Right lobe of liver (tissue), 6 donors: Measurements from ENCODE around the gene FGGY. TPM values are rescaled to one million over a fixed set of nuclear protein-coding genes. Genes with fewer than 3 reads are reported as not detected.
A peak's percentile ranks its signal among the peaks of the same experiment; 100 is the strongest.

Experiments used
- ATAC-seq, 4 donors: fragments of 200-7000 bp; cut with Tn5 transposase; one replicate each; pipeline ENCODE4 v1.9.1; 2020; ENCODE audit warnings: mild to moderate bottlenecking in 4 of 4, moderate library complexity in 4 of 4
- DNase-seq, 3 donors: peaks; one replicate each; pipeline ENCODE4 v3.0.0-alpha.2; 2020
- H3K27ac ChIP-seq, 3 donors: fragments of 200-600 bp; one replicate each; pipeline ENCODE4 v1.8.0; 2022
- H3K27me3 ChIP-seq, 2 donors: fragments of 200-600 bp; one replicate each; pipeline ENCODE4 v1.8.0; 2022
- H3K36me3 ChIP-seq, 4 donors: fragments of 200-600 bp; sonication (generic) in 1 of 4; one replicate each; pipeline versions ENCODE4 v1.5.1 to v1.8.0; 2017 to 2022; ENCODE audit warnings: control low read depth in 1 of 4
- H3K4me1 ChIP-seq, 4 donors: fragments of 200-600 bp; sonication (generic) in 1 of 4; one replicate each; pipeline versions ENCODE4 v1.5.1 to v1.8.0; 2017 to 2022; ENCODE audit warnings: control low read depth in 1 of 4
- H3K4me3 ChIP-seq, 3 donors: fragments of 200-600 bp; one replicate each; pipeline ENCODE4 v1.8.0; 2022
- H3K9me3 ChIP-seq, 4 donors: fragments of 200-600 bp; sonication (generic) in 1 of 4; one replicate each; pipeline versions ENCODE4 v1.5.1 to v1.8.0; 2017 to 2022; ENCODE audit warnings: control low read depth in 1 of 4
- POLR2A ChIP-seq: fragments of 450-650 bp; IDR thresholded peaks from one replicate; pipeline ENCODE4 v1.6.1; 2017; ENCODE audit warnings: antibody characterized with exemption, mild to moderate bottlenecking
- WGBS: methylation state at CpG from one replicate; pipeline ENCODE4 v1.1.6; 2018; ENCODE audit warnings: low coverage, low lambda C conversion rate; ENCODE audit not compliant: insufficient coverage; ENCODE audit errors: missing lambda C conversion rate; 5-methylcytosine and 5-hydroxymethylcytosine counted together
- intact Hi-C, 2 donors: fragments of 100-400 bp; cut with DNase I; formaldehyde crosslinking; loops; one replicate each; pipeline versions ENCODE4 v1.11.2 to v1.14.1; 2022
- total RNA-seq, 6 experiments: library from RNA; depleted of rRNA in 2 of 6; stranded (reverse); fragments of >200 nt in 2 of 6; fragmentation: NEBNext Ultra II Directional in 3 of 6; extraction: Animal tissue kit (Norgen Biotek cat#: 25700) in 3 of 6; gene quantifications; one replicate each; pipeline versions ENCODE4 v1.1.0 to v1.2.4, GENCODE V29; 2016 to 2023
- TF ChIP-seq, protein P1 (sequence below), 4 donors: fragments of 200-600 bp in 3 of 4; fragments of 450-650 bp in 1 of 4; IDR thresholded peaks; one replicate each; pipeline versions ENCODE4 v1.5.1 to v1.8.0; 2016 to 2022; ENCODE audit warnings: antibody characterized with exemption in 4 of 4, mild to moderate bottlenecking in 2 of 4
- donor health status: DM: no; HTN: yes; CAD: no.
- donor health status: DM: no; HTN: no; CAD: no.
- donor health status: DM: no; HTN: no; CAD: no.
- donor health status: DM: no; HTN: yes; CAD: no.
- donor health status: DM: no; HTN: yes; CAD: no.

Gene FGGY
- total RNA-seq, 6 experiments from 2014 or later = 45.5 to 84.2 (median 58.7) TPM

DNA sequence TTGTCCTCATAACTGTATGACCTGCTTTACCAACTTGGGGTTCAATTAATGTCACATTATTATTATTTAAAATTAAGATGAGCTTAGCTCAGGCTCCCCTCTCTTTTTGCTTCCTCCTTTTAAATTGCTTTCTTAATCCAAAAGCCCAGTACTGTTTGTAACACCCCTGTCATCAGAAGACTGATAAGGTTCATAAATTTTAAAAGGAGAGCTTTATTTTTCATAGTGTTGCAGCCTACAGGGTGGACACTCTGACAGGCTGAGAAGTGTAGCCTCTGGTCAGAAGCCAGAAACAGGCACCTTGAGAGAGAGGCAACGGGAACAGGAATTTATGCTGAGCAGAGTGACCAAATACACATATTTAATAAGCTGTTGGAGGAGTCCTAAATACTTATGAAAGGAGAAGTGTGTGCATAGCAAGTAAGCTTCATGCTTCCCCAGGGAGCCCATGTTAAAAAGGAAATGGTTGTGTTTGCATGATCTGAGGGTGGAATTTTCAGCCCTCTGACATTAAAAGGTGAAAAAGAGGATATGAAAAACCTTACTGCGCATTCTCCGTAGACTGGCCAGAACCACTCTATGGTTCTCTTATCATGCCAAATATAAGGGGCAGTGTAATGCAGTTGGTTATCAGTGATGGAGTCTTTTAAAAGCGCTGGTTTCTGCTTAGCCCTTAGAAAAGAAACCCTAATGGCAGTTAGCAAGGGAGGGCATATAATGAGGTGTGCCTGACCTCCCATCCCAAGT is 30.5 kb upstream of the FGGY start:
- 73% methylated on average over 4 of the region's 4 CpGs for WGBS
- Histone ChIP-seq H3K4me1 (no peaks in the 10 kb centered on the region), H3K27ac (no peak overlapping the region), H3K4me3 (no peak overlapping the region), H3K27me3 (no peaks in the 10 kb centered on the region), H3K36me3 (no peaks in the 10 kb centered on the region), H3K9me3 (no peaks in the 10 kb centered on the region)
- no peak for TF ChIP-seq POLR2A
- TF ChIP-seq, protein P1, sequence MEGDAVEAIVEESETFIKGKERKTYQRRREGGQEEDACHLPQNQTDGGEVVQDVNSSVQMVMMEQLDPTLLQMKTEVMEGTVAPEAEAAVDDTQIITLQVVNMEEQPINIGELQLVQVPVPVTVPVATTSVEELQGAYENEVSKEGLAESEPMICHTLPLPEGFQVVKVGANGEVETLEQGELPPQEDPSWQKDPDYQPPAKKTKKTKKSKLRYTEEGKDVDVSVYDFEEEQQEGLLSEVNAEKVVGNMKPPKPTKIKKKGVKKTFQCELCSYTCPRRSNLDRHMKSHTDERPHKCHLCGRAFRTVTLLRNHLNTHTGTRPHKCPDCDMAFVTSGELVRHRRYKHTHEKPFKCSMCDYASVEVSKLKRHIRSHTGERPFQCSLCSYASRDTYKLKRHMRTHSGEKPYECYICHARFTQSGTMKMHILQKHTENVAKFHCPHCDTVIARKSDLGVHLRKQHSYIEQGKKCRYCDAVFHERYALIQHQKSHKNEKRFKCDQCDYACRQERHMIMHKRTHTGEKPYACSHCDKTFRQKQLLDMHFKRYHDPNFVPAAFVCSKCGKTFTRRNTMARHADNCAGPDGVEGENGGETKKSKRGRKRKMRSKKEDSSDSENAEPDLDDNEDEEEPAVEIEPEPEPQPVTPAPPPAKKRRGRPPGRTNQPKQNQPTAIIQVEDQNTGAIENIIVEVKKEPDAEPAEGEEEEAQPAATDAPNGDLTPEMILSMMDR (IDR thresholded peaks at IDR 0.05) = no peak
- DNase-seq = no peak
- intact Hi-C loops = no loop called here
- ATAC-seq = peak; percentile 21 to 75 (median 54)

DNA sequence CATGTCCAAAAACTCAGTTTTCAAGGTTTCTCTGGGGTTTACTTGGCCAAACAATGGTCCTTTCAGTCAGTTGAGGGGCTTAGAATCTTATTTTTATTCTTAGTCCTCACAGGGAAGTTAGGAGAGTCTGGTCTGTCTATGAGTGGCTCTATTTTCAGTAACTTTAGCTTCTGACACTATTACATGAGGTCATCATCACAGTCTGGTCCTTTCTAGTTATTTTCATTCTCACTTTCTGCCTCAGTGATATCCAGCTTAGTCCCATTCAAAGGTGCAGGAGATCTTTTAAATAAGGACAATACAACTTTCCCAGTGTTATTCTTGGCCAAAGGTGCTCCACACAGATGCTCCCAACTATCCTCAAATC is 30.0 kb upstream of the FGGY start:
- no peak for ATAC-seq
- TF ChIP-seq POLR2A = no peak
- TF ChIP-seq, protein P1 (IDR thresholded peaks at IDR 0.05) = no peak
- no peaks in the 10 kb centered on the region for H3K36me3 ChIP-seq
- intact Hi-C loops = no loop called here
- H3K27ac ChIP-seq = no peak overlapping the region
- H3K9me3 ChIP-seq = no peaks in the 10 kb centered on the region
- no peaks in the 10 kb centered on the region for H3K4me1 ChIP-seq
- no peak for DNase-seq
- no peak overlapping the region for H3K4me3 ChIP-seq
- H3K27me3 ChIP-seq = no peaks in the 10 kb centered on the region

DNA sequence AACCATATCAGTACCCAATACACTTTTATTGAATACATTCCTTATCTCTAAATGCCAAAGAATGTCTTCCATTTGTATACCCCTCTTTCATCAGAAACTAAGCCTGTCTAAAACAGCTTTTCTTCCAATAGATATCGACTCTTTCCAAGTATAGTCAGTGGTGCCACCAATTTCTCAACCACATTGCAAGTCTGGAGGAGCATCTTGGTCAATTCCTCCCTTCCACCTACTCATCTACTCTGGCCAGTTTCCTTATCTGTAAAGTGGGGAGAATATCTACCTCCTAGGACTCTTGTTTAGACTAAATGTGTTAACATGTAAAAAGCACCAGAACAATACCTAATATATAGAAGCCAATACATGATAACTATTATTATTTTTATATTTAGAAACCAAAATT is 28.5 kb upstream of the FGGY start:
- no peaks in the 10 kb centered on the region for H3K36me3 ChIP-seq
- no peak overlapping the region for H3K27ac ChIP-seq
- H3K27me3 ChIP-seq = no peaks in the 10 kb centered on the region
- 100% methylated on average over 1 of the region's 1 CpG for WGBS
- no peak for ATAC-seq
- H3K4me3 ChIP-seq = no peak overlapping the region
- TF ChIP-seq POLR2A = no peak
- TF ChIP-seq, protein P1 (IDR thresholded peaks at IDR 0.05) = no peak
- intact Hi-C loops = no loop called here
- H3K9me3 ChIP-seq = no peaks in the 10 kb centered on the region
- H3K4me1 ChIP-seq = no peaks in the 10 kb centered on the region
- DNase-seq = no peak

DNA sequence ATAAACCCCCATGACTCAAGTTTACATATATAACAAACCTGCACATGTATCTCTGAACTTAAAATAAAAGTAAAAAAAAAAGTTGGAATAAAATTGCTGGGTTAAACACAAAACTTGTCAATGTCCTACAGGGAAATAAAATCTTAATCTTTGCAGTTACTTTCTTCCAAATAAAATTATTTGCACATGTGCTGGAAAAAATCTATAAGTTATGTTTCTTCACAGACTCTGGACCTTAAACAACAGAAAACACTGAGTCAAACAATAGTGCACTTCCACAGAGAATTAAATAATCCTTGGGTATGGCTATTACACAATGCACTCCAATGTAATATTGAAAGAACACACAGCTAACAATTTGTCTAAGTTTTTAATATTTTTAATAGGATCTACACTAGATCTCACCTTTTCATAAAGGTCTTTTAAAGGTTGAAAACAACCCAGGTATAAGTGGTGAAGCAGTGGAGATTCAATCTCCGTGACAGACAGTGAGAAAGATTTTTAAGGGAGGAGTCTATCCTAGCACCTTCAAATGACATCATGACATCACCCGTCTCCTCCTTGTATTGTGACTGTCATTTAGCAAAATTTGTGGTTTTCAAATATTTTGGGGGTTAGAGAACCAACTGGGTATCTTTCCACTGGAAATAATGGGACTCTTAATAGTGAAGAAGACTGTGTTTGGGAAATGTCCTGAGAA is 25.2 kb upstream of the FGGY start:
- no peaks in the 10 kb centered on the region for H3K36me3 ChIP-seq
- no peak overlapping the region for H3K27ac ChIP-seq
- intact Hi-C loops = no loop called here
- no peak for TF ChIP-seq POLR2A
- TF ChIP-seq, protein P1 (IDR thresholded peaks at IDR 0.05) = no peak
- DNase-seq (no peak), ATAC-seq (no peak)
- 69% methylated on average over 2 of the region's 2 CpGs for WGBS
- no peak overlapping the region for H3K4me3 ChIP-seq
- no peaks in the 10 kb centered on the region for H3K4me1 ChIP-seq
- no peaks in the 10 kb centered on the region for H3K27me3 ChIP-seq
- H3K9me3 ChIP-seq = no peaks in the 10 kb centered on the region
